HepG2 (cell line): ENCODE data around the gene KRTAP12-4. TPM values are rescaled to one million over a fixed set of nuclear protein-coding genes. Genes with fewer than 3 reads are reported as not detected.

Experiments
- ATAC-seq: fragments of 200-7000 bp; cut with Tn5 transposase; 3 replicates; pipeline ENCODE4 v1.9.1; 2020; ENCODE audit warnings: mild to moderate bottlenecking, moderate library complexity
- BruUV-seq: library from RNA; stranded (reverse); fragments of 400-500 nt; replicated peaks from 2 replicates; lab custom pipeline; 2021; lab: Mats Ljungman, UMichigan
- CTCF ChIA-PET: fragments of 300-600 bp; formaldehyde crosslinking; extraction: SDS; loops from one replicate; lab custom pipeline; 2021; ENCODE audit warnings: low total read pairs, inconsistent platforms, low intra/inter-chr PET ratio; lab: Yijun Ruan, JAX
- POLR2A ChIA-PET: fragments of 350-600 bp; sonication (Branson Sonifier 250); formaldehyde crosslinking; loops from one replicate; lab custom pipeline; 2020; ENCODE audit warnings: antibody characterized with exemption, inconsistent platforms; lab: Yijun Ruan, JAX
- DNase-seq: peaks from one replicate; pipeline ENCODE4 v3.0.0-alpha.2; 2015; ENCODE audit warnings: low spot score
- FAIRE-seq: peaks from 3 replicates; lab custom pipeline; 2011; peaks lifted over from hg19 to GRCh38; lab: Jason Lieb, UNC
- H2AFZ ChIP-seq: one replicate; pipeline ENCODE4 v1.6.1; 2011; ENCODE audit warnings: low read length, inconsistent platforms
- H3K27ac ChIP-seq: fragments of 300-600 bp; 3 replicates; pipeline ENCODE4 v1.8.0; 2011; ENCODE audit warnings: mixed run types, mild to moderate bottlenecking, mixed read lengths, low read length, inconsistent platforms; ENCODE audit not compliant: insufficient read depth; ENCODE audit errors: extremely low read length
- H3K27me3 ChIP-seq, 2 experiments: fragments of 200-600 bp in 1 of 2; 2 replicates in 1 of 2; 3 replicates in 1 of 2; pipeline versions ENCODE4 v1.6.0 to v1.8.0; 2011; ENCODE audit warnings: low read length in 2 of 2, mild to moderate bottlenecking in 2 of 2, moderate library complexity in 2 of 2, inconsistent platforms in 1 of 2; ENCODE audit not compliant: insufficient read depth in 2 of 2, control insufficient read depth in 1 of 2
- H3K36me3 ChIP-seq, 2 experiments: fragments of 200-600 bp in 1 of 2; replicated peaks in 1 of 2; 2 replicates in 1 of 2; 3 replicates in 1 of 2; pipeline versions ENCODE4 v1.5.1 to v1.8.0; 2011; ENCODE audit warnings: low read length in 2 of 2, inconsistent platforms in 1 of 2; ENCODE audit not compliant: insufficient read depth in 2 of 2, control insufficient read depth in 1 of 2
- H3K4me1 ChIP-seq: 2 replicates; pipeline ENCODE4 v1.5.1; 2012; ENCODE audit warnings: low read length, inconsistent platforms; ENCODE audit not compliant: insufficient read depth
- H3K4me2 ChIP-seq: 2 replicates; pipeline ENCODE4 v1.6.0; 2011; ENCODE audit warnings: low read depth, low read length, inconsistent platforms
- H3K4me3 ChIP-seq, 3 experiments: fragments of 200-600 bp in 1 of 3; sonication (generic), shearing (Covaris generic) in 1 of 3; replicated peaks in 1 of 3; 2 replicates each; pipeline ENCODE4 v1.5.1; 2011 to 2016; ENCODE audit warnings: low read length in 3 of 3, inconsistent platforms in 2 of 3, low read depth in 2 of 3, mild to moderate bottlenecking in 2 of 3, control low read depth in 1 of 3, mixed read lengths in 1 of 3; ENCODE audit not compliant: insufficient read depth in 1 of 3
- H3K79me2 ChIP-seq: one replicate; pipeline ENCODE4 v1.6.1; 2011; ENCODE audit warnings: low read length, inconsistent platforms; ENCODE audit not compliant: insufficient read depth
- H3K9ac ChIP-seq: 2 replicates; pipeline ENCODE4 v1.6.0; 2011; ENCODE audit warnings: mild to moderate bottlenecking, low read depth, low read length, inconsistent platforms; ENCODE audit not compliant: insufficient read depth
- H3K9me3 ChIP-seq: 2 replicates; pipeline ENCODE4 v1.5.1; 2012; ENCODE audit warnings: mild to moderate bottlenecking, low read length
- H4K20me1 ChIP-seq: 2 replicates; pipeline ENCODE4 v1.6.0; 2011; ENCODE audit warnings: inconsistent platforms, mild to moderate bottlenecking, low read length, moderate library complexity; ENCODE audit not compliant: insufficient read depth
- ARNTL ChIP-seq: sonication (generic); formaldehyde crosslinking; IDR thresholded peaks from 2 replicates; pipeline ENCODE4 v1.4.0; 2020; ENCODE audit warnings: mild to moderate bottlenecking, missing genetic modification reagents
- BRD4 ChIP-seq: sonication (generic); formaldehyde crosslinking; IDR thresholded peaks from 2 replicates; pipeline ENCODE4 v1.4.0; 2020; ENCODE audit warnings: missing genetic modification reagents
- CEBPB ChIP-seq: IDR thresholded peaks from 2 replicates; pipeline ENCODE4 v1.6.1; 2011; ENCODE audit warnings: low read depth, low read length, improper control_type of control experiment, borderline replicate concordance
- CREB1 ChIP-seq, 2 experiments: fragments of 450-650 bp in 1 of 2; IDR thresholded peaks; 2 replicates each; pipeline ENCODE4 v1.6.1; 2016 to 2017; ENCODE audit warnings: control low read depth in 1 of 2, mild to moderate bottlenecking in 1 of 2, missing compliant biosample characterization in 1 of 2, missing genetic modification characterization in 1 of 2
- HES4 ChIP-seq: sonication (generic); formaldehyde crosslinking; IDR thresholded peaks from 2 replicates; pipeline ENCODE4 v1.9.0; 2021; ENCODE audit warnings: mild to moderate bottlenecking, missing genetic modification reagents, borderline replicate concordance
- MNT ChIP-seq: fragments of 450-650 bp; IDR thresholded peaks from 2 replicates; pipeline ENCODE4 v1.6.1; 2016
- TARDBP ChIP-seq: sonication (generic); formaldehyde crosslinking; IDR thresholded peaks from 2 replicates; pipeline ENCODE4 v1.8.0; 2022; ENCODE audit warnings: mild to moderate bottlenecking, missing genetic modification reagents
- USF2 ChIP-seq, 2 experiments: sonication (generic) in 1 of 2; formaldehyde crosslinking in 1 of 2; IDR thresholded peaks; 2 replicates each; pipeline versions ENCODE4 v1.5.1 to v1.6.1; 2011 to 2020; ENCODE audit warnings: borderline replicate concordance in 1 of 2, low read depth in 1 of 2, low read length in 1 of 2, mild to moderate bottlenecking in 1 of 2, missing genetic modification reagents in 1 of 2, moderate library complexity in 1 of 2
- ZBTB7A ChIP-seq: sonication (generic); formaldehyde crosslinking; IDR thresholded peaks from 2 replicates; pipeline ENCODE4 v1.8.0; 2022; ENCODE audit warnings: mild to moderate bottlenecking, missing genetic modification reagents
- ZNF354B ChIP-seq: sonication (generic); formaldehyde crosslinking; IDR thresholded peaks from 2 replicates; pipeline ENCODE4 v1.8.0; 2022; ENCODE audit warnings: mild to moderate bottlenecking, missing genetic modification reagents
- ZNF720 ChIP-seq: sonication (generic); formaldehyde crosslinking; IDR thresholded peaks from 2 replicates; pipeline ENCODE4 v1.4.0; 2020; ENCODE audit warnings: missing genetic modification reagents
- ZNF777 ChIP-seq: sonication (generic); formaldehyde crosslinking; IDR thresholded peaks from 2 replicates; pipeline ENCODE4 v1.4.0; 2020; ENCODE audit warnings: missing genetic modification reagents
- WGBS: methylation state at CpG from one replicate; pipeline ENCODE4 v1.1.6; 2017; ENCODE audit warnings: low lambda C conversion rate; 5-methylcytosine and 5-hydroxymethylcytosine counted together
- in situ Hi-C: cut with HindIII; loops from 2 replicates; pipeline ENCODE4 v1.10.0; 2017; ENCODE audit warnings: low pct_unique_long_range_greater_than_20kb; ENCODE audit not compliant: extremely low pct_ligation_motif_present
- intact Hi-C: fragments of 100-400 bp; cut with micrococcal nuclease; formaldehyde crosslinking; loops from one replicate; pipeline ENCODE4 v1.10.0; 2022; ENCODE audit not compliant: unreplicated experiment
- polyA plus RNA-seq, 8 experiments: library from polyadenylated mRNA; depleted of rRNA in 3 of 8; stranded (reverse) in 7 of 8; unstranded in 1 of 8; fragments of >200 nt; fragmentation: Illumina TruSeq in 4 of 8; extraction: Trizol in 4 of 8; gene quantifications; 2 replicates each; pipeline versions ENCODE4 v1.2.1 to v1.2.3, GENCODE V29; 2011 to 2016; ENCODE audit warnings: low read depth in 4 of 8, missing spikeins in 1 of 8, mixed read lengths in 1 of 8; ENCODE audit not compliant: insufficient read depth in 1 of 8
- total RNA-seq, 5 experiments: library from RNA; depleted of rRNA; stranded (reverse); fragments of >200 nt; fragmentation: Illumina TruSeq; extraction: Trizol; gene quantifications; 2 replicates each; pipeline ENCODE4 v1.2.3, GENCODE V29; 2016; ENCODE audit warnings: low read depth in 1 of 5

KRTAP12-4 gene
- total and polyA plus RNA-seq, 2 of the 13 experiments (the other 11 are each of a cell fraction or from before 2014, with no cell fraction given) = not detected

- Histone ChIP-seq H3K27ac (no peak overlapping the region), H3K4me2 (no peak overlapping the region), H3K9ac (no peak overlapping the region), H3K4me3 (no peak overlapping the region), H2AFZ (no peak overlapping the region), H4K20me1 (no peaks in the 10 kb centered on the region), H3K79me2 (no peaks in the 10 kb centered on the region), H3K36me3 (no peaks in the 10 kb centered on the region), H3K9me3 (peaks cover 1% of the 10 kb centered on the region; the same call in 1 of the 2 replicates), H3K4me1 (no peaks in the 10 kb centered on the region), H3K27me3 (peaks cover 5 to 40% of the 10 kb centered on the region in 2 experiments; a peak in 4 of 5 replicates)
- DNase-seq = no peak
- in situ Hi-C loops = no loop called here
- ATAC-seq = no peak
- intact Hi-C loops = no loop called here
- FAIRE-seq = no peak
- no TSS peak for BruUV-seq
- POLR2A ChIA-PET = no interaction called here
- CTCF ChIA-PET = no interaction called here
- no peak for TF ChIP-seq ARNTL
- TF ChIP-seq ZNF354B (CRISPR knock-in tag) = no peak
- 0 out of 2 replicates have a peak, but pooled peaks have one; percentile 2 for TF ChIP-seq HES4 (CRISPR knock-in tag)
- WGBS = 43% methylated on average over 5 of the region's 12 CpGs
Observed at GRCh38 chr21:44650973-44651675, 3.3 kb downstream of the KRTAP12-4 start.

GRCh38 chr21:44650265-44650972 lies 4.0 kb downstream of the KRTAP12-4 start:
- CTCF ChIA-PET = no interaction called here
- intact Hi-C loops (no loop called here), in situ Hi-C loops (no loop called here)
- Histone ChIP-seq H2AFZ (no peak overlapping the region), H3K4me3 (no peak overlapping the region), H3K4me2 (no peak overlapping the region), H3K27ac (no peak overlapping the region), H3K9ac (no peak overlapping the region), H4K20me1 (no peaks in the 10 kb centered on the region), H3K36me3 (no peaks in the 10 kb centered on the region), H3K9me3 (peaks cover under 1% of the 10 kb centered on the region), H3K27me3 (peaks cover 5 to 40% of the 10 kb centered on the region in 2 experiments; a peak in 4 of 5 replicates), H3K79me2 (no peaks in the 10 kb centered on the region), H3K4me1 (no peaks in the 10 kb centered on the region)
- POLR2A ChIA-PET = no interaction called here
- no peak for FAIRE-seq
- no TSS peak for BruUV-seq
- no peak for DNase-seq
- peak; percentile 57 for TF ChIP-seq USF2 (IDR thresholded peaks at IDR 0.05; ENCODE audit: low read depth, low read length)
- TF ChIP-seq USF2 (CRISPR knock-in tag; IDR thresholded peaks at IDR 0.05; ENCODE audit: borderline replicate concordance) = peak; percentile 63; the same call in 1 of the 2 replicates
- TF ChIP-seq BRD4 = no peak
- TF ChIP-seq ZNF720 (CRISPR knock-in tag) = no peak
- TF ChIP-seq CREB1 (IDR thresholded peaks at IDR 0.05) = peak; percentile 39; the same call in 1 of the 2 replicates
- TF ChIP-seq CREB1 (CRISPR knock-in tag; IDR thresholded peaks at IDR 0.05) = no peak
- no peak for TF ChIP-seq TARDBP (CRISPR knock-in tag)
- TF ChIP-seq CEBPB = peak; percentile 39; the same call in 1 of the 2 replicates
- TF ChIP-seq ZNF777 = no peak
- 0 out of 2 replicates have a peak, but pooled peaks have one; percentile 29 for TF ChIP-seq HES4 (CRISPR knock-in tag)
- TF ChIP-seq ZBTB7A (CRISPR knock-in tag) = no peak
- TF ChIP-seq MNT = peak; percentile 68
- 54% methylated on average over 14 of the region's 20 CpGs for WGBS
- ATAC-seq = no peak
